NCI-H128 (cell line): ENCODE results near the gene SLC35D2.

Experiments used
- DNase-seq: peaks from one replicate; lab custom pipeline; 2025; ENCODE audit not compliant: unreplicated experiment; lab: John Stamatoyannopoulos, UW

The SLC35D2 gene

DNA sequence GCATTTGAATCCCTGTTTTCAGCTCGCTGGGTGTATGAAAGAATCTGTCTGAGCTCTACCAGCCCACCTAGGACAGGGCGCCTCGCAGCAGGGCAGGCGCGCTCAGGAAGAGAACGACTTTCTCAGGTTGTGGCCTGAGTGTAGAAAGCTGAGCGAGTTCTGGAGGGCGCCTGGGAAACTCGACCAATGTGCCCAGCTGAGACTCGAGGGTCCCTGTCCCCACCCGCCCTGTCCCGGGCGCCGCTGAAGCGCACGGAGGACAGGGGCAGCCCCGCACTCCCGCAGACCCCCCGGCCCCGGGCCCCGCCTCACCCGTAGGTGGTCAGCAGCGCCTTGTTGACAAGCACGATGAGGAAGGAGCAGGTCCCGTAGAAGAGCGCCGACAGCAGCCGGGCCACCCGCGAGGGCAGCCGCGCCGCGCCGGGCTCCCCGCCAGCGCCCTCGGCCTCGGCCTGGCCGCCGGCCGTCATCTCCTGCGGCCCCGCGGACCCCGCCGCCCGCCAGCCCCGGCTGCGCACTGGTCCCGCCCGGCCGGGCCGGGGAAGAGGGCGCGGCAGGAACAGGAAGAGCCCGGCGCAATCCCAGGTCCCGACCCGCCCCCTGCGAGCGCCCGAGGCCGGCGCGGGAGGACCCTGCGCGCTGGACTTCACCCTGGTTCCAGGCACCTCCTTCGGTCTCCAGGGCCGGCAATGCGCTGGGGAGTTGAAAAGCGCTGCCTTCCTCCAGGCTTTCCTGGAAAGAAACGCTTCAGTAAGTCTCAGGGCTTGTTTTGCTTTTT is at the start of gene SLC35D2:
Gene SLC35D2, minus strand, starts transcription at position 547 of the 778 bp plus-strand sequence. Its CDS starts 77 bp downstream, at position 470.
- DNase-seq = no peak

DNA sequence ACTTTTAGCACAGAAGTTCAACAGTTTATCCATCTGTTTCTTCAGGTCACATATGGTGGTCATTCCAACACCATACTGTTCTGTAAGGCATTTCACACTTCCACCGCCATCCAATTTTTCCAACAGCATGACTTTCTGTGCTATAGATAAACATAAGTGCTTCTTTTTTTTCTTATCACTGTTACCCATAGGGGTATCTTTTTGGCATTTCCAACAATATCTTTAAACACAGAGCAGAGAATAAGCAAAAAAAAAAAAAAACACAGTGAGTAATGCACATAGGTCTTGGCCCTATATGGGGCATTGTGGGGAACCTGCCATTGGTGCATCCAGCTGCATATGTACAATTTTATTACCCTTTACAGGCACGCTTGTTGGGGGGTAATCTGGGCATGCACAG is 46.9 kb upstream of the SLC35D2 start:
- no peak for DNase-seq

DNA sequence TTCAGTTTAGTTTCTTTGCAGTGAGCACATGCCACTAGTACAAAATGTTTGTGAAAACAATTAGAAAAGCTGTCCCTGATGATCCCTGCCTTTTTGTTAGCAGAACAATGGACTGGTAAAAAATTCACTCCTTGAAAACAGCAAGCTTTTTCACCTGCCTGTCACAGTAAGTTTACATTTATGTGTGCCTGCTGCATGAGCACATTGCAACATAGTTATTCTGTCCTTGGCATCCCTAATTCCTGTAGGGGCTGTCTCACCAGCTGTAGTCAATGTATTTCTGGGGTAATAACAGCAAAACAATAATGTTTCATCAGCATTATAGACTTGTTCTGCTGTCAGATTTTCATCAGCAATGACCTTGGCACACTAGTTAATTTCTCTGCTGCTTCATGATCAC is 46.2 kb upstream of the SLC35D2 start:
- DNase-seq = no peak

DNA sequence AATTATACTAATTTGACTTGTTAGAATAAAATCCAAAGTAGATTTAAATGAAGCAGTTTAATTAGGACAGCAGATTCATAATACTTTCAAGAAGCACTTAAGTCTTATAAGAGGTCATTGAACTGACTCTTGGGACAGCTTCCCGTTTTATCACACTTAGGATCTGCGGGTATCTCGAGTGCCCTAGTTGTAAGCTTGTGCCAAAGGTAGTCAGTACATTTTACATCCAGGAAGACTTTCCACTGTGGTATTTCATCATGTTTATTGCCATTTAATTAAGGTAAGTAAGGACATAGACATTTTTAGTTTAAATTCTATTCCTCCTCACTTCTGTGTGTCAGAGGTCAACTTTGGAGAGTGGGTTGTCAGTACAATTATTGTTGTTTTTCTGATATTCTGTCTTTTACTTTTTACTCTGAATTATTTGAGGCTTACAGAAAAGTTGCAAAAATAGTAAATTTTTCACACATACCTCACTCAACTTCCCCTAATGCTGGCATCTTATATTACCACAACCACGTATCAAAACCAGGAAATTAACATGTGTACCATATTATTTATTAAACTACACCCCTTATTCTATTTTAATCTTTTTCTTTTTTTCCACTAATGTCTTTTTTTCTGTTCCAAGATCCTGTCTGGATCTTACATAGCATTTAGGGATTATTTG is 42.1 kb upstream of the SLC35D2 start:
- no peak for DNase-seq

DNA sequence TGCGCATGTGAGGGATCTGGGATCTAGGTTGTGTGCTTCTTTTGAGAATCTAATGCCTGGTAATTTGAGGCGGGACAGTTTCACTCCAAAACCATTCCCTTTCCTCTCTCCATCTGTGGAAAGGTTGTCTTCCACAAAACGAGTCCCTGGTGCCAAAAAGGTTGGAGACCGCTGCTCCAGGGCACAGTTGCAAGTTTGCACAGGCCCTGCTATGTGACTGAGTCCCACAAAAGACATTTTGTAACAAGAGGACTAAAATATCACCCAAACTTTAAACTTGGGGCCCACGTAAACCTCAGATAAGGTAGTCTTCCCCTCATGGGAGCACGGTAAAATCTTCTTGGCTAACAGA is 40.5 kb upstream of the SLC35D2 start:
- no peak for DNase-seq

DNA sequence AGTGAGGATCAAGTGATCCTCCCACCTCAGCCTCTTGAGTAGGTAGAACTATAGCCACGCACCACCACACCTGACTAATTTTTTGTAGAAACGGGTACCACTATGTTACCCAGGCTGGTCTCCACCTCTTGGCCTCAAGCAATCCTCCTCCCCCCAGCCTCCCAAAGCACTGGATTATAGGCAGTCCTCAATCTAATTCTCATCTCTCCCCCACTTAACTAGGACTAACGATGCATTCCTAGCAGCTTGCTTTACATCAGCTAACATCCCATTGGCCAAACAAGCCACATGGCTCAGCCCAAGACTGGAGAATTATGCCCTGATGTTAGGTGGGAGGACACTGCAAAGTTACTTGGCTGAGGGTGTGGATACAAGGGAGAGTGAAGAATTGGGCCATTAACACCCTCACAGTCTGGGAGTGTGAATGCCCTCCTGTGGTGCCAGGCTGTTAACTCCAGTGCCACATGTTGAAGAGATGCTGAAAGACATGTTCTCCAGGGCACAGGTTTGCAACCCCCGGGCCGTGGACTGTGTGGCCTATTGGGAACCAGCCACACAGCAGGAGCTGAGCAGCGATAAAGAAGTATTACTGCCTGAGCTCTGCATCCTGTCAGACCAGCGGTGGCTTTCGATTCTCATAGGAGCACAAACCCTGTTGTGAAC is 39.9 kb upstream of the SLC35D2 start:
- DNase-seq = no peak

DNA sequence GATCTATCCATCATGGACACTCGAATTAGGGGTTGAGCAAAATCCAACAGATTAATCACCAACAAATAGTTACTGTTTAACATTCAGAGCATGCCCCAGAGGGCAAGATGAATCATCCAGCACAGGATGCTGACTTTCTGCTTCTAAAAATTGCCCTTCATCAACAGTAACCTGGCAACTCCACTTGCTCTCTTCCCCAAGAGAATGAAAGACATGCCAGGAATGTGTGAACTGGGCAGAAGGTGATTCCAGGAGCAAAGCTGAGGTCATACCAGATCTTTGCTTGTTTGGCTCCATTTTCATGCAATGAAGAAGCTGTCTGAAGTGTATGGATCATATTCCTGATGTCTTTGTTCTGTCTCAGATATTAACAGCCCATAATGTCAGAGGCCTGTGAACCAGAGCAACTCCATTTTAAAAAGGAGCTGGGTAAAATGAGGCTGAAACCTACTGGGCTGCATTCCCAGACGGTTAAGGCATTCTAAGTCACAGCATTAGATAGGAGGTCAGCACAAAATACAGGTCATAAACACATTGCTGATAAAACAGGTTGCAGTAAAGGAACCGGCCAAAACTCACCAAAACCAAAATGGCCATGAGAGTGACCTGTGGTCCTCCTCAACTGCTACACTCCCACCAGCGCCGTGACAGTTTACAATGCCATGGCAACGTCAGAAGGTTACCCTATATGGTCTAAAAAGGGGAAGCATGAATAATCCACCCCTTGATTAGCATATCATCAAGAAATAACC is 37.1 kb upstream of the SLC35D2 start:
- DNase-seq = no peak

DNA sequence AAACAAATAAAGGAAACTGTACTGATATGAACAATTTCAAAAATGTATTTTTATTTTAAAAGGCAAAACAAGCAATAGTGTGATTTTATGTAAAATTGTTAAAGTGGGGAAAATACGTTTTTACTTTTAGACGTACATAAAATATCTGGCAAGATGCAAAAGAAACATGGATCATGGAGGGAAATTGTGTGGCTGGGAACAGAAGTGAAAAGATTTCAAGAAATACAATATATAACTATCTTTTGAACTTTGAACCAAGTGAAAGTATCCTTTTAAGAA is 36.1 kb upstream of the SLC35D2 start:
- no peak for DNase-seq

DNA sequence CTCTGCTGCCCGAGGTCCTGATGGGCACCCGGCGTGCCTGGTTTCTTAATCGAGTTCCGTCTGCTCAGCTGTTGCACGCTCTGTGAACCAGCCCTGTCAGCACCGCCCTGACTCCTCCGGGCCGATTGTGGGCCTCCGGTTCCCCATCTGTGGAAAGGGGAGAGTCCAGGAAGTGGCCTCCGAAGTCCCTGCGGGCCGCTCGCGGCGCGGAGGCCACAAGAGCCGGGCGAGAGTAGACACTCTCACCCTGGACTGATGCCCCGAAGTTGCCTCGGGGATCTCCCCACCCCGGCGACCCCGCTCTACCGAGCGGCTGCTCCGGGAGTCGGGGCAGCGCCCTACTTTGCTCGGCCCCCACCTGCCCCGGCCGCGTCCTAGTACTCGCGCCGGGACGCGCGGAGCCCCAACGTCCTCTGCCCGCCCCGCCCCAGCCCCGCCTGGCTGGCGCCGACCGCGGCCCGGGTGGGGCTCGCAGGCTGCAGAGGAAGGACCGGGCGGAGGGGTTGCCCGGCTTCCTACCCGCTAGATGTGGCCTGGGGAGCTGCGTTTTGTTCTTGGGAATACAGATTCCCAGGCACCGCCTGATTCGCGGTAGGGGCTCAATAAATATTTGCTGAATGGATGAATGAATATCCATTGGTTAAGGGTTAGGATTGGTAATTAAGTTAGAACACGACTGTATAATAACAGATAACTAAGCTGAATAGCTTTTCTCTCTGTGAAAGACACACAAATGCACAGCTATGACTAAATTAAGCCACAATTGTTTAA is 35.6 kb upstream of the SLC35D2 start:
- DNase-seq = peak; percentile 70

DNA sequence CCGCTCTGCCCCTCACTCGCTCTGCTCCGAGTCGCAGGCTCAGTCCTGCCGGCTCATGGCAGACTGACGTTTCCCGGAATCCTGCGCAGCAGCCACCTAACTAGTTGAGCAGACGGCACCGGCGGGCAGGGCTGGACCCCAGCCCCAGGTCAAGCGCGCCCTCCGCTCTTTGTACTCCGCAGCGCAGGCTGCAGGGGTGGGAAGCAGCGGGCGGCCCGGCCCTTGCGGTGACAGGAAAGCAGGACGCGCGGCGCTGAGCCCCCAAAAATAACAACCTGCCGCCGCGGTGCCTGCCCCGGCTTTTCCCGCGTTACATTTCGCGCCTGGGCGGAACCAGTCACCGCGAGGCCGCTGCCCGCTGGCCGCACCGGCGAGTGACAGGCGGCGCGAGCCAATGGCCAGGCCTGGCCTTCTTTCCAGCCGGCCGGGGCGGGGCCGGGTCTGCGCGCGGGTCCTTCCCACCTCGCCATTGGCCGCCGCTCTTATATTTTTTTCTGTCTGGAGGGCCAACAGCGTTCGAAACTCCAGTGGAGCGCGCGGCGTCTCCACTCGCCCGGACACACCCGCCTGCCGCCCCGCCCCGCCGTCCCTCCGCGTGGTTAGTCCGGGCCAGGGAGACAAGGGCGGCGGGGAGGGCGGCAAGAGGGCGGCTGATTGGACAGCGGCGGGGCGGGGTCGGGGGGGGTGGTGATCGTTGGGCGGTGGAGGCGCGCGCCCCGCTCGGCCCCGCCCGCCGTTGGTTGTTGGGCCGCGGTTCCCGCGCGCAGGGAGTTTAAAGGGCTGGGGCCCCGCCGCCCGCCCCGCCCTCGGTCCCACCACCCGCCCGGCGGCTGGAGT is 34.8 kb upstream of the SLC35D2 start, which contains the start of gene ZNF367:
Gene ZNF367, minus strand, starts transcription at position 288 of the 837 bp plus-strand sequence. CDS start 338 bp downstream, outside the sequence.
- DNase-seq = peak; percentile 88

DNA sequence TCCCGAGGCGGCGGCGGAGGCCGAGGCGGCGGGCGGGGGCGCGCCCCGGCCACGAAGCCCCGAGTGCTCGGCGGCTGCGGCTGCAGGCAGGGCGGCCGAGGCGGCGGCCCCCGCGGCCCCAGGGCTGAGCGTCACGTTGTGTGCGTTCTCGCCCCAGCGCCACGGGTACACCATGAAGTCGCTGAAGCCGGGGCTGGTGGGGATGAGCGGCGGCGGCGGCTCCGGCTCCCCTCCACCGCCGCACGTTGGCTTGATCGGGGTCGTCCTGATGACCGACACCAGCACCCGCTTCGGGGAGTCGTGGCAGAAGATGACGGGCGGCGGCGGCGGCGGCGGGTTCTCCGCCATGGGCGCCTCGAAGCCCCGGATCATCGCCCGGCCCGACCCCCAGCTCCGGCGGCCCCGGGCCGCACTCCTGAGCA is 34.2 kb upstream of the SLC35D2 start:
- no peak for DNase-seq

DNA sequence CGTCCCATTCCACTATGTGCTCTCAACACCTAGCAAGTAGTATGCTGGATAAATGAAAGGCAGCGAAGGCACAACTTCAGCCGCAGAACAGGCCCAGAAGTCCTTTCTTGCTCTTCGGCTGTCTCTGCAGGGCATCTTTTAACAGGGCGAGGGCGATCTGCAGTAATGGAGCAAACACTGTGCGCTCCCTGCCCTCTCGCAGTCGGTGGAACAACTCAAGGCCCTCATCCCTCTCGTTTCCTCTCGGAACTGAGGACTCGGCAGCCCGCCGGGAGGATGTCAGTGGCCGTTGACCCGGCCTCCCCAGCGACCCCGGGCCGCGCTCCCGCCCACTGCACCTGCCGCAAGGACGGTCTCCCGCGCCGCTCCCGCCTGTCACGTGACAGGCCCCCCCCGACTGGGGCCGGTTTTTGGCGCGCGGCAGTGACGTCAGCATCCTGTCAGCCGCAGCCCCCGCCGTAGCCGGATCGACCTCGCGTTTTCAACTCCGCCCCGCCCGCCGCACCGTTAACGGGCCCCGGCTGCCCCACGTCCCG is 33.6 kb upstream of the SLC35D2 start:
- peak; percentile 53 for DNase-seq

DNA sequence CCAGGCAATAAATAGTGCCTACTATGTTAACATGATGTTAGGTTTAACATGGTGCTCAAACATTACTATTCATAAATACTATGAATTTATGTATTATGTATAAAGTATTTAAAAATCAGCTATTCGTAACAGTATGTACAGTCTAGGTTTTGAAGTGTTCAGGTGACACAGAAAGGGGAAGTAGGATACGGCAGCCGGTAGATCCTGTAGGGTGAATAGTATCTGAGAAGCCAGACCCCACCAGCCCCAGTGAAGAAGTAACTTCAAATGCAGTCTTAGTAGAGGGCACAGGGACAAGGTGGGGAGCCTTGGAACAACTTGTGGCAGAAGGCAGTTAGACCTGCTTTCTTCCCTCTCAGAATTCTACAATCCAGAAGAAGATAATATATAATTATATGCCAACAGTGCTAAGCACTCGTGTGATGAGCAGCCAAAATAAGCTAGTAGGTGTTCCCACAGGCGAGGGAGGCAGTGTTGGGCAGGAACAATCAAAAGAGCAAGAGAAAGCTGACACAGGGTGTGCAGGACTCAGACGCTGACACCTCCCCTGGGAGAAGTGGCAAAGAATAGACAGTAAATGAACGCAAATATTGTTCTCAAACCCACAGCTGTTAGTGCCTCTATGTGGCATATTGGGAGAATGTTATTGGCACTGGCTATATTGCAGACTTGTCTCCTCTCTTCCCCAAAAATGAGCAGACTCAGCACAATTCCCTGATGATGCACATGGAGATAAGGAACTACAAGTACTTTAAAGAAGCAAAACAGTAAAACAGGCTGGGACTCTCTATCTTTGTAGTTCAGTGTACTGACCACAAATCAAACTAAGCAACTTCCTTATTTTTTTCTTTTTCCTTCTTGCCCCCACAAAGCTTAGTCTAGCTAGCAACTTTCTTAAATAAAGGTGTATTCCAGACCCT is 30.1 kb upstream of the SLC35D2 start:
- DNase-seq = peak; percentile 51

DNA sequence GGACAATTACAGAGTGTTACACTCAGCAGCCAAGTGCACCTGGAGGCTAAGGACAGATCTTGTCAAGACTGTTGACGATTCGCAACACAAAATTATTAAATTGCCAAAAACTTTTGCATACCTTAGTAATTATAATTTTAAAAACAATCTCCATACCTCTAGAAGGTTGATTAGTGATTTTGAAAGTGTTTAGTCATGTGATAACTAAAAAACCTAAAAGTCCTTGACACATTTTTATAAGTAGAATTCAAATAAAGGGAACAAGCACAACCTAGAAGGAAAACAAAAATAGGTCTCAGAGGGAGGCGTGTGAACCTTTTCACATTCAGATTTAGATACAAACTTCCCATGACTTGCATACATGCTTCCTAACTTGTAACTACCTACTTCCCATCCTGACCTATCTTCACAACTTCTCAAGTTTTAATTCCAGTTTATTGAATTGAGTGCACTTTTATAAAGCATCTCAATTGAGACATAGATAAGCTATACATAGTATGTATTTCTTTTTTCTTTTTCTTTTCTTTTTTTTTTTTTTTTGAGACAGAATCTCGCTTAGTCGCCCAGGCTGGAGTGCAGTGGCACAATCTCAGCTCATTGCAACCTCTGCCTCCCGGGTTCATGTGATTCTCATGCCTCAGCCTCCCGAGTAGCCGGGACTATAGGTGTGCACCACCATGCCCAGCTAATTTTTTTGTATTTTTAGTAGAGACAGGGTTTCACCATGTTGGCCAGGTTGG is 28.8 kb upstream of the SLC35D2 start:
- DNase-seq = no peak

DNA sequence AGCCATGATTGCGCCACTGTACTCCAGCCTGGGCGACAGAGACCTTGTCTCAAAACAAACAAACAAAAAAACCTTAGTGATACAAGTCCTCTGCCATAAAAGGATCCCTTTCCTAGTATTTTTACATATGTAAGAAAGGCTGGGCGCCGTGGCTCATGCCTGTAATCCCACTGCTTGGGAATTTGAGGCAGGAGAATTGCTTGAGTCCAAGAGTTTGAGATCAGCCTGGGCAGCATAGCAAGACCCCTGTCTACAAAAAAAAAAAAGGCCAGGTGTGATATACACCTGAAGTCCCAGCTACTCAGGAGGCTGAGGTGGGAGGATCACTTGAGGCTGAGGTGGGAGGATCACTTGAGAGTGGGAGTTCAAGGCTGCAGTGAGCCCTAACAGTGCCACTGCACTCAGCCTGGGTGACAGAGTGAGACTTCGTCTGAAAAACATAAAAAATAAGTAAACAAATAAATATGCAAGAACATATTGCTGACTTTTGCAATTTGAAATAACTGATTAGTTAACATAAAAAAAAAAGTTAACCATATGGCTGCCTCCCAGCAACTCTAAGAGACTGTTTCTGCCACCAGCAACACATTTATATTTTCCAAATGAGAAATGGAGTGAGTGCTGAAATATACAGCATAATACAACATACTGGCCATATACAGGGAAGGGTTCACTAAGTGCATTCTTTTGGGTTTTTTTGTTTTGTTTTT is 27.8 kb upstream of the SLC35D2 start:
- no peak for DNase-seq

DNA sequence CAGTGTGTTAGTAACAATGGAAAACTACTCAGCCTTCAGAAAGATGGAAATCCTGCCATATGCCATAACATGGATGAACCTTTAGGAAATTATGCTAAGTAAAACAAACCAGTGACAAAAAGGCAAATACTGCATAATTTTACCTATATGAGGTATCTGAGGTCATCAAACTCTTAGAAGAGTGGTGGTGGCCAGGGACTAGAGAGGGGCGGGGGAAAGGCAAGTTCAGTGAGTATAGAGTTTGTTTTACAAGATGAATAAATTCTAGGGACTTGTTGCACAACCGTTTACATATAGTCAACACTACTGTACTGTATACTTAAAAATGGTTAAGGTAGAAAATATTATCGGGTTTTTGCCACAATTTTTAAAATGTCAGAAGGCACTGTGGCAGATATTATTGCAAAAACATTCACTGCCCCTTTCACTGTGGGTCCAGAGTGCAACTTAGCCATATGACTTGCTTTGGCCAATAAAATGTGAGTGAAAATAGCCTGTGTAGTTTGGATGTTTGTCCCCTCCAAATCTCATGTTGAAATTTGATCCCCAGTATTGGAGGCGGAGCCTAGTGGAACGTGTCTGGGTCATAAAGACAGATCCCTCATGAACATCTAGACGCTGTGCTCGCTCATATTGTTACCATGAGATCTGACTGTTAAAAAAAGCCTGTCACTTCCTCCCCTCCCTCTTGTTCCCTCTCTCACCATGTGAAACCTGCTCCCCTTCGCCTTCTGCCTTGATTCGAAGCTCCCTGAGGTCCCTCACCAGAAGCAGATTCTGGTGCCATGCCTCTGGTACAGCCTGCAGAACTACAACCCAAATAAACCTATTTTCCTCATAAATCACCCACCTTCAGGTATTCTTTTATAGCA is 25.1 kb upstream of the SLC35D2 start:
- no peak for DNase-seq
